ENCODE results near the gene DNAJC16.
"Not testable (repeated sequence)": the region's sequence is repeated elsewhere in the genome, so short reads cannot be mapped to it uniquely, and the experiment has no call there.

Gene DNAJC16

DNA sequence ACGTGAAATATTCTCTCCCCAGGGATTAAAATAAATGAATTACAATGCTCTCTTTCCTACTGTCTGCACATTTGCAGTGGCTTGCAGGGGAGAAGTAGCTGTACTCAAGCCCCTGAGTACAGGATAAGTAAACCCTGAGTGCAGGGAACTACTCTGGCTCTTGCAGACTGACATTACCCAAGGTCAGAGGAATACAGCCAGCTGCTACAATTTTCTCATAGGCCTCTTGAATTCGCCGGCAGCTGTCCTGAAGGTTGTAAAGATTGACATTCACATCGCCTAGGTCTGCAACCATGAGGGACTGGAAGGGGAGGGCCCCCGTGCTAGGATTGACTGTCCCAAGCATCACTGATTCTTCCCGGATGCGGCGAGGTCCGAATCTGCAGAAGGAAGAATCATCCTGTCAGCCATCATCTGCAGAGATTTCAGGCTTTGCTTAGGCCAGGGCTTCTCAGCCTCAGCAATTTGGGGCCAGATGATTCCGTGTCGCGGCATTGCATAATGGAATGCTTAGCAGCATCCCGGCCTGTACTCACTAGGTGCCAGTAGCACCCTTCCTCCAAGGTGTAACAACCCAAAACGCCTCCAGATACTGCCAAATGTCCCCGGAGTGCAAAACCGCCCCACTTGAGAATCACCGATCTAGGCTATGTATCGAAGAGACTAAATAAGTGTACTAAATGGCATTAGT is 56.5 kb downstream of the DNAJC16 start:
- DNase-seq (ENCODE audit: low read depth, low spot score) = no peak

DNA sequence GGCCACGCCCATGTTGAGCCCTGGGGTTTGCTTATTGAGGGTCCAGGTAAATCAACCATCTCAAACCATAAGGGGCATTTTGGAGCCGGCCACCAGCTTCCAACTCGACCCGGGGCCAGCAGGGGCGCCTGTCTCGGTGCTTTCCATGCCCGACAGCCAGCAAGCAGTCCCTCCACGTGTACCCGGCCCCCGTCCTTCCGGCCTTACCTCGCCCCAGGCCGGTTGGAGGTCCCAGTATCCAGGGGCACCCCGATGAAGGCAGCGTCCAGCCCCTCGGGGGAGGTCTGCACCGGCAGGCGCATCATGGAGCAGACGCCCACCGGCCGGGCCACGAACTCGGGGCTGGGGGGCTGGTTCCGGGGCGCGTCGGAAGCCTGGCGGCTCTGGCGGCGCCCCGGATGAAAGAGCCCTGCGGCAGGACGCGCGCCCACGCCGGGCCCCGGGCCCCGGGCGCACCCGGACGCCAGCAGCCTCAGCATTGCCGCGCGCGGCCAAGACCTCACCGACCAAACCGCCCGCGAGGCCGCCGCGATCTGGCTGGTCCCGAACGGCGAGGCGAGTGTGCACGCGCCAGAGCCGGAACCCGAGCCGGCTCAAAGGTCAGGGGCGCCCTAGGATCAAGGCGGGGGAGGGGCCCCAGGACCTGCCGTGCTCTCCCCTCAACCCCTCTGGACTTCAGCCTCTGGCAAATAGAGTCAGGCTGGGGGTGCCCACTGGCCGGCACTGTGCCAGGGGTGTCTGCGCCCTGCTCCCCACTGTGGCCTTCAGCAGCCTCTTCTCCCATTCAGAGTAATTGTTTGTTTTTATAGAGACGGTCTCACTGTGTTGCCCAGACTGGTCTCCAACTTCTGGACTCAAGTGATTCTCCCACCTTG is 58.1 kb downstream of the DNAJC16 start, which contains the start of gene AGMAT:
AGMAT (minus strand) TSS at position 563 of the 875 bp plus-strand sequence; CDS start at position 479, 84 bp downstream.
- peak; percentile 65 for DNase-seq (ENCODE audit: low read depth, low spot score)

DNA sequence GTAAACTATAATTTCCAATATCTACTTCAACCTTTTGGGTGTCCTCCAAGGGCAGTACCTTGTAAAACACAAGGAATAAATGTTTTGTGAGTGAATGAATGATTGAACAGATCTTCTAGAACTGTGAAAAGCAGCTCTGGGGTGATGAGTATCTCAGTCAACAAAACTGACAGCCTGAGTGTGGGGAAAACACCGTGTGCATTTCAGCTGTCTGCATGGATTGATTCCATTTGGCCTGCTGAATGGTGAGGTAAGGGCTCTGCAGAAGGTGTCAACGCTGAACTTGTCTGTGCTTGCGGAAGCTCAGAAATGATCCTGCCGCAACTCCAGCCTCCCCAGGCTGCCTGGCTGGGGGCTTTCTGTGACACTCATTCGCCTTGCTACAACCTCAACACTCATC is 65.6 kb downstream of the DNAJC16 start:
- DNase-seq (ENCODE audit: low read depth, low spot score) = no peak

DNA sequence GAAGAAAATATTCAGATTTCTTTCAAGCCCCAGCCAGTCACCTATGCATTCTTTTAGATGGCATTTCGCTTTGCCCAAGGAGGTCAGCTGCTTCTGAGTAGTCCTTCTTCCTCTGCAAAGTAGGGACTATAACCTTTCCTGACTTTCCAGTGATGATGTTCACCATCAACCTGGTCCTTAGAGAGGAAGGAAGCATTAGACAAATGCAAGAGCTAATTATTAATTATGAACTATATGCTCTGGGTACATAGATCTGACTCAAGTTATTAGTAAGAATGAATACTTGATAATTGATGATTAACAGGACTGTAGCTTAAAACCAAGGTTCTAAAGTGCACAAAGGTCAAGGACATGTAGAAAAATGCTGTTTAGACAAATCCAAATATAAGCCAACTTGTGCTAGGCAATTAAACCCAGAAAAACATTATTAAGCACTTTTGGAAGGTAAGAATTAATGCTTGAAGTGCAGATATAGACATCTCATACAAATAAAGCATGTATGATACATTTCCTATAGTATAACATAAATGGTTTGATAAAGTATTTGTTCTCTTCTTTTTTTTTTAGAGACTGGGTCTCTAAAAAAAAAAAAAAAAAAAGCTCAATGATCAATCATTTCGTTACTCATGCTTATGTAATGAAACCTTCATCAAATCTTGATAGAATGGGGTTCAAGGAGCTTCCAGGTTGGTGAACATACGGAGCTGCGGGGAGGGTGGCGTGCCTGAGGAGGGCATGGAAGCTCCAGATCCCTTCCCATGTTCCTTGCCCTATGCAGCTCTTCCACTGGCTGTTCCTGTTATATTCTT is 69.4 kb downstream of the DNAJC16 start:
- DNase-seq (ENCODE audit: low read depth, low spot score) = no peak

DNA sequence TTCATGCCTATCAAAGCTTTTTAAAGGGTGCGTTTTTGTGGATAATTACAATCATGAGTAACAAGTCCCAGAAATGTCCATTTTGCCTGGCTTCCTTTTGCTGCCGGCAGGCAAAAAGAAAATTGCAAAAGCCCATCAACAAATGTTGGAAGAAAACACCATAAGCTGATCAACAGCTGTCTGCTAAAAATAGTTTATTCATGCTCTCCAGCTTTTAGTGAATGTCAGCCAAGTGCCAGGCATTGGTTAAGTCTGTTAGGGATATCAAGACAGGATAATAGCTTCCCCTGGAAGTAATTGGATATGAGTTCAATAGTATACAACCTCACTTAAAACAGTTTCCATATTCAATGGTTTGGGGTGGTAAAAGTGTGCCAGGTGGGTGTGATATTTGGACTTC is 71.8 kb downstream of the DNAJC16 start:
- DNase-seq (ENCODE audit: low read depth, low spot score) = no peak

DNA sequence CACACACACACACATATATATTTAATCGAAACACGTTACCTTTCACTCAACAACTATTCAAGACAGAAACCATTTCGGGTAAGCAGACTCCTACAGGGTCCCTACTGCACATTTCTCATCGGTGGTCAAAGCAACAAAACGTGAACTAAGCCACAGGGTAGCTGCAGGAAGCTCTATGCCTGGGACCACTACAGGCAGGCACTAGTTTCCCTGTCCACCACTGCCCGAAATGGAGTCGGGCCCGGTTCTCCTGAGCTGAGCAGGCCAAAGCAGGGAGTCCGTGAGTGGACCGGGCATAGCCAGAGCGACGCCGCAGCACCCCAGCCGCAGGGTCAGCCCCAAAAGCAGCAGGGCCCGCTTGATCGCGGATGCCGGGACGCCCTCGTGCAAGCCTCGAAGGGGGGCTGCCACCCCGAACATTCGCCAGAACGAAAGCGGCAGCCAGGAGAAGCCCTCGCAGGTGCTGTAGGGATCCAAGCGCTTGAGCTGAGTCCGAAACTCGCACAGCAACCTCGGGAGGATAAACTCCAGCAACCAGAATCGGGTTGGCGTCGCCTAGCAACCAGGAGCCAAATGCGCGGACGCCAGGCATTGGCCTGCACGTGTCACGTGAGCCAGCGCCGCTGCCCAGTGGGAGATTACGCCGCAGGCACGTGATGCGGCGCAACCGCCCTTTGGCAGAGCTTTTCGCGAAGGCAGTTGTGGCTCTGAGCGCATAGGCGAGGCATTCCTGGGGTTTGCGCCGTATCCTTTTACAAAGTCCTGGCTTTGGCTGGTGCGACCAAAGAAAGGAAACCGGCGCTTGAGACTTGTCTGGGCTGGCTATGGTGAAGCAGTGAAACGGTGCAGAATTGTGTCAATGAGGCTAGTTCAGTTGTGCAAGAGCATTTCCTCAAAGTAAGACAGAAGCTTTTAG is 76.7 kb downstream of the DNAJC16 start:
- DNase-seq (ENCODE audit: low read depth, low spot score) = peak; percentile 99

DNA sequence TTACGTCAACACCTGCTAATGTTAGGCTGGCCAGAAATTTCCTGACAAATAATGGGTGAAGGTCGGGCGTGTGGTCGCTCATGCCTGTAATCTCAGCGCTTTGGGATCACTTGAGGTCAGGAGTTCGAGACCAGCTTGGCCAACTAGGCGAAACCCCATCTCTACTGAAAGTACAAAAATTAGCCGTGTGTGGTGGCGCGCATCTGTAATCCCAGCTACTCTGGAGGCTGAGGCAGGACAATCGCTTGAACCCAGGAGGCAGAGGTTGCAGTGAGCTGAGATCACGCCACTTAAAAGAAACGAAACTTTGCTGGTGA is 77.3 kb downstream of the DNAJC16 start:
- DNase-seq (ENCODE audit: low read depth, low spot score) = not testable (repeated sequence)

DNA sequence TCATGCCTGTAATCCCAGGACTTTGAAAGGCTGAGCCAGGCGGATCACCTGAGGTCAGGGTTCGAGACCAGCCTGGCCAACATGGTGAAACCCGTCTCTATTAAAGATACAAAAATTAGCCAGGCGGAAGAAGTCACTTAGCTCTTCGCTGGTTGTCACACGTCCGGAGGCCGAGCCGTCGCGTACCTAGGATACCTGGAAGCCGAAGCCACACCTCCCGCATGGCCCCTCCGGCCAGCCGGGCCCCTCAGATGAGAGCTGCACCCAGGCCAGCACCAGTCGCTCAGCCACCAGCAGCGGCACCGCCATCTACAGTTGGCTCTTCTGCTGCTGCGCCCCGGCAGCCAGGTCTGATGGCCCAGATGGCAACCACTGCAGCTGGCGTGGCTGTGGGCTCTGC is 77.8 kb downstream of the DNAJC16 start:
- DNase-seq (ENCODE audit: low read depth, low spot score) = not testable (repeated sequence)

DNA sequence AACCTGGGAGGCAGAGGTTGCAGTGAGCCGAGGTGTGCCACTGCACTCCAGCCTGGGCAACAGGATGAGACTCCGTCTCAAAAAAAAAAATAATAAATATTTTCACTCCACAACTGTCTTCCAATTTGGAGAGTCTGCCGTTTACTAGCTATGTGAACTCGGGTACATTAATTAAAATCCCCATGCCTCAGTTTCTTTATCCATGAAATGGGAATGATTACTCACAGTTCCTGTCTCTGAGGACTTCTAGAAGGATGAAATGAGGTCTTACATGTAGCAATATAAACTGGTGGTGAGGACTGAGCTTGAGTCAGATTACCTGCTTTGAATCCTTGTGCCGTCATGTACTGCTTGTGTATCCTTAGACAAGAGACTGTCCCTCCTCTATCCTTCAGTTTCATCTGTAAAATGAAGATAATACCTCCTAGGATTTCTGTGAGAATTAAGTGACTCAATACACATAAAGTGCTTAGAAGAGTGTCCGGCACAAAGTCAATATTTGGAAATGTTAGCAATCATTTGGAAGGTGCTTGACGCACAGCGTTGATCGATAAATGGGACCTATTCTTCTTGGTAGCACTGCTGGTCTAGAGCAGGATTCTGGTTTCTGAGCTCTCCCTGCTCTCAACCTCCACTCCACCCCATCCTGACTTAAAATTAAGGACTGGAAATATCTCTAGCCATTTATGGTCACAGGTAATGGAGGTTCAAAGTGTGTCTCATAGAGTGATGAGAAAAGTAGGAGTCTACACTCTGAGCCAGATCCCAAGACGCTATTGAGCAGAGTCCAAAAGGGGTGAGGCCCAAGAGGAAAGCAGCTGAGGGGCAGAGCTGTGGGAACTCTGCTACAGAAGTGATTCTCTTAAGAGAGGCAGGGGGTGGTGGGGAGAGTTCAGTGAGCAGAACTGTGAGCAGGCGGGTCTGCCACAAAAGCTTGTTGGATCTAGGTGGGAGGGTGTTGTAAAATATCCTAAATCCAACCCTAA is 79.0 kb downstream of the DNAJC16 start:
- no peak for DNase-seq (ENCODE audit: low read depth, low spot score)

DNA sequence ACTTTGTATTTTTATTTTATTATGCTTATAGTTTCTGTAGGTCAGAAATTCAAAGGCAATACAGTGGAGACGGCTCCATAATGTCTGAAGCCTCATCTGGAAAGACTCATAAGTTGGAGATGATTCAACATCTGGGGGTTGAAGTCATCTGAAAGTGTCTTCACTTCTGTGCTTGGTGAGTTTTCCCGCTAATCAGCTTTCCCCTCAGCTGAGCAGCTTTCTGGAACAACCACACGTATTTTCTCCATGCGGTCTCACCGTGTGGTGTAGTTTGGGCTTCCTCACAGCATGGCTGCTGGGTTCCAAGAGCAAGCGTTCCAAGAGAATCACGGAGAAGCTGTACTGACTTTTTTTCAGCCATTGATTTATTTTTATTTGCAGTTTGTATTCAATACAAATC is 83.0 kb downstream of the DNAJC16 start:
- DNase-seq (ENCODE audit: low read depth, low spot score) = no peak

DNA sequence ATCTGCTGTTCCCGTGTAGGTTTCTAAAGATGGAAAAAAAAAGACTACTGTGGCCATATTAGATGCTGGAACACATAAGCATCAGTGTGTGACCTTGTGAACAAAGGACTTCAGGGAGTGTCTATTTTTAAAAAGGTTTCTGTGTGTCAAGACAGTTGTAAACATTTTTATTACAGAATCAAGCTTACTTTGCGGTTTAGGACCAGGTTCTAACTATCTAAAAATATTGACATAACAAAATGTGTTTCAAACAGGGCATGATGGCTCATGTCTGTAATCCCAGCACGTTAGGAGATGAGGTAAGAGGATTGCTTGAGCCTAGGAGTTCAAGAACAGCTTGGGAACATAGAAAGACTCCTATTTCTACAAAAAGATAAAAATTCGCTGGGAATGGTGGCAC is 83.5 kb downstream of the DNAJC16 start:
- DNase-seq (ENCODE audit: low read depth, low spot score) = no peak

DNA sequence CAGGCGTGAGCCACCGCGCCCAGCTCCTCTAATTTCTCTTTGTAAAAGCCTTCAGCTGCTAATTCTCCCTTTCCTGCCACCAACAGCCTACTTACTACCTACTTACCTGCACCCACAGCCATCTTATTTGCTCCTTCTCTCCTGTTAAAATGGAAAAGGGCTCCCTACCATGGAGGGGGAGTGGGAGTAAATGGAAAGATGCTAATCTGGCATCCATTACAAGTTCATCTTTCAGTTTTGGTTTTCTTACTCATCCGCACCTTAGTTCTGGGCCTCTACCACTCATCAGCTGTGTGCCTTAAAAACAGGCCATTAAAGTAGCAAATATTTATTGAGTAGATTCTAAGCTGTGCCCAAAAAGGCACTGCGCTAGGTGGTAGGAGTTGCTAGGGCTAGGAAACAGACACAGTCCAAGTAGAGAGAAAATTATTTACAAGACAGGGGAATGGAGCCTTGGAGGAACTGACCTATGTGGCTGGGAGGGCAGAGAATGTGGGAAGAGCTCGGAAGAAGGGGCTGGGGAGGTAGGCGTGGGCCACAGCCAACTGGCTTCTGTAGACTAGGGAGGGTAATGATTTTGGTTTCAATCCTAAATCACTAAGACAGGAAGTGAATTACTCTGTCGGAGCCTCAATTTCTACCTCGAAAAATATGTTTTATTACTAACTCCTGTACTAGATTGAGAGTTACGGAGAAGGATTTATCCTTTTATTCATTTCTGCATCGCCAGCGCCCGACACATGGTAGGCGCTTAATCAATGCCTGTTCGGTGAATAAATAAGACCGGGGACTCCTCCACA is 89.9 kb downstream of the DNAJC16 start:
- no peak for DNase-seq (ENCODE audit: low read depth, low spot score)

DNA sequence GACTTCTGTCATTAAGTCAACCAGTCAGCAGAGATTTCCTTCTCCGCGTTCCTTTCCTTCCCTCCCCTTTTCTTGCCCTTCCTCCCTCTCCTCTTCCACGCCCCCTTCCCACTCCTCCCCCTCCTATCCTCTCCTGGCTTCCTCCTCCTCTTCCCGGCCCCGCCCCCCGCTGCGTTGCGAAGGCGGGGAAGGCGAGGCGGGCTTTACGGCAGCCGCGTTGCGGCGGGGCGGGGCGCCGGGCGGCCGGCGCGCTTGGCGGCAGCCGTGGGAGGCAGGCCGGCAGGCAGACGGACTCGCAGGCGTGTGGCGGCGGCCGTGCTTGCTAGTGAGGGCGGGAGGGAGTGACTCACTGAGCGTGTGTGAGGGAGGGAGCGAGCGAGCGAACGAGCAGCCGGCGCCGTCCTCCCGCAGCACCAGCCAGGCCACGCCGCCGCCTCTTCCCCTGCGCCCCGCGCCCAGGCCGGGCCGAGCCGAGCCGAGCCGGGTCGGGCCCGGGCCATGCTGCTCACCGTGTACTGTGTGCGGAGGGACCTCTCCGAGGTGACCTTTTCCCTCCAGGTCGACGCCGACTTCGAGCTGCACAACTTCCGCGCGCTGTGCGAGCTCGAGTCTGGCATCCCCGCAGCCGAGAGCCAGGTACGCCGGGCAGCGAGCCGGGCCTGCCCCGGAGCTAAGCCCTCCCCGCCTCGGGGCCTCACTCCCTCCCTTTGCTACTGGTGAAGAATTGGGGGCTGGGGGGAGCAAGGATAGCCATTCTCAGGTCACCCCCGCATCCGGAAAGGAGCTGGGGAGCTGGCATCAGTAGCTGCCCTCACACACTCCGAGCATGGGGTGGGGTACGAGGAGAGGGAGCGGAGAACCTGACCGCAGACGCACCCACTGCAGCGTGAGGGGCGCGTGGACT is 90.8 kb downstream of the DNAJC16 start, which contains the start of gene DDI2:
DDI2 (plus strand) TSS at position 286 of the 904 bp plus-strand sequence; CDS start at position 499, 213 bp downstream.
- peak; percentile 100 for DNase-seq (ENCODE audit: low read depth, low spot score)

DNA sequence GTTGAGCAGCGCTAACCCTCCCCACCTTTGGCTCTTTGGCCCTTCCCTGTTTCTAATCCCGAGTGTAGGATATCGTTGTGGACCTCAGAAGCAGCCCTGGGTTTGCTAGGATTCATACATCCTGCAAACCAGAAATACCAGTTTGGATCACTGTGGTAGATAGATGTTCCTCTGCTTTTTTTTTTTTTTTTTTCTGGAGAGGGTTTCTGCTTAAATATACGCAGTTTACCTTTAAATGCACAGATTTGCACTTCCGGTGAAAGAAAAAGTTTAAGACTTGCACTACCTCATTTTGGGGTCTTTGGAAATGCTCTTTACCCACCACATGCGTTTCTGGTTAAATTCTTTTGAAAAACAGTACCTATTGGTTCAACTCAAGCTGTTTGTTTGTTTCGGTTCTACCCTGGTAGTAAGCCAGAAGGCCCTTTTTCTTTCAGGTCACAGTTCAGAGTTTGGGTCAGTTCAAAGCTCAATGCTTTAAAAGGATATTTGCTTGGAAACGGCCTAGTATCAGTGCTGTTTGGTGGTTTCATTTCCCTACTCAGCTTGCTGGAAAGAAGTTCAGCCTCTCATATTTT is 91.5 kb downstream of the DNAJC16 start:
- peak; percentile 24 for DNase-seq (ENCODE audit: low read depth, low spot score)

DNA sequence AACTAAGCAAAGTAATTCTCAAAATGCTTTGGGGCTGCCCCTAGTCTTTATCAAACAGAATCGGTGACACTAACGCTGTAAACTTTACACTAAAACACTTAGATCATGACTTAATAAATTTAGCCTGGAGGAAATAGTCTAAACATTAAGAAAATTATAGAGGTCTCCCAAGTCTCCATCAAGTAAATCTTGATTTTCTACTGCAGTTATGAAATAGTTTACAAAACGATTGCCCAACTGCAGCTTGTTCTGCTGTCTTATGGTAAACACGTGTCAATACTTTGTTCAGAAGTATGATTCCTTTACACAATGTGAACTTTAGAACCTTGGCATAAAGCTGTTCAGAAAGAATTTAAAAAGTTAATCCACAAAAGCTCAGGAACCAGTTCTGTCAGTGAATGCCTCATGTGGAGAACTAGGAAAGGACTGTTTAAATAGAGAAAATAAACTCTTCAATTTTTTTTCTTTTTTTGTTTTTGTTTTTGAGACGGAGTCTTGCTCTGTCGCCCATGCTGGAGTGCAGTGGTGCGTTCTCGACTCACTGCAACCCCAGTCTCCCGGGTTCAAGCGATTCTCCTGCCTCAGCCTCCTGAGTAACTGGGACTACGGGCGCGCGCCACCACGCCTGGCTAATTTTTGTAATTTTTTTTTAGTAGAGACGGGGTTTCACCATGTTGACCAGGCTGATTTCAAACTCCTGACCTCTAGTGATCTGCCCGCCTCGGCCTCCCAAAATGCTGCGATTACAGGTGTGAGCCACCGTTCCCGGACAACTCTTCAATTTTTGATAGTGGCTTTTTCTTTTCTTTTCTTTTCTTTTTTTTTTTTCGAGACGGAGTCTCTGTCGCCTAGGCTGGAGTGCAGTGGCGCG is 92.2 kb downstream of the DNAJC16 start:
- peak; percentile 16 for DNase-seq (ENCODE audit: low read depth, low spot score)

DNA sequence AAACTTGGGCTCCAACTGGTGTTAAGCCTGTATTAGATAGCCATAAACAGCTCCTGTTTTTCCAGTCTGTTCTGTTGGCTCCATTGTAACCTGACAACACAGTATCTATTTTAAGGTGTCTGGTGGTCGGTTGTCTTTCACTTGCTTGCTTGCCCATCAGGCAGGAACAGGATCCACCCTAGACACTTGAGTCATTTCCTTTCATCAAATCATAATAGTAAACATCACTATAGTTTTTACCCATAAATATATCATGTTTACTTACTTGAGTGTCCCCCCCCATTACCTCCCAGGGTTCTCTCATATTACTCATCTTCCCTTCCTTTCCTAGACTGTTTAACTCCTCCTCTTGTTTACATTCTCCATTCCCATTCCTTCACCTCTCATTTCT is 93.5 kb downstream of the DNAJC16 start:
- DNase-seq (ENCODE audit: low read depth, low spot score) = peak; percentile 5

All from astrocyte of the hippocampus (primary cell).